ENCODE results near the gene SOX5.

DNA sequence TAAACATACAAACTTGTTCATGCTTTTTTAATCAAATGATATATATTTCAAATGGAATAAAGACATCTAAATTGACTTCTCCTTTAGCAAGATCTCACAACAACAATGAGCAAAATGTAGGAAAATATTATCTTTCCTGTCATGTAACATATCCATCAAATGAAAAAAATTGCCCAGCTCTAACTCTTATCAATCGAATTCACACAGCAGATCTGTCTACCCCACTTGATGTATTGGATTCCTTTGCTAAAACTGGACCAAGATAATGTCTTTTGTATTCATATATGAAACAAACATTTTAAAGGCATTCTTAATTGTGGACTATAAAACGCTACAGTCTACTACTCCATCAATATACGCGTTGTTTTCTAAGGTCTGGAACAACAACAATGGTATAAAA is 218.0 kb downstream of the SOX5 start:
- TF ChIP-seq SP1 (IDR thresholded peaks at IDR 0.05) (no peak), HDGF (IDR thresholded peaks at IDR 0.05; ENCODE audit: borderline replicate concordance) (no peak), ELF4 (IDR thresholded peaks at IDR 0.05) (no peak), TARDBP (IDR thresholded peaks at IDR 0.05) (no peak), SUZ12 (IDR thresholded peaks at IDR 0.05) (no peak)
- TF ChIP-seq, protein P1, sequence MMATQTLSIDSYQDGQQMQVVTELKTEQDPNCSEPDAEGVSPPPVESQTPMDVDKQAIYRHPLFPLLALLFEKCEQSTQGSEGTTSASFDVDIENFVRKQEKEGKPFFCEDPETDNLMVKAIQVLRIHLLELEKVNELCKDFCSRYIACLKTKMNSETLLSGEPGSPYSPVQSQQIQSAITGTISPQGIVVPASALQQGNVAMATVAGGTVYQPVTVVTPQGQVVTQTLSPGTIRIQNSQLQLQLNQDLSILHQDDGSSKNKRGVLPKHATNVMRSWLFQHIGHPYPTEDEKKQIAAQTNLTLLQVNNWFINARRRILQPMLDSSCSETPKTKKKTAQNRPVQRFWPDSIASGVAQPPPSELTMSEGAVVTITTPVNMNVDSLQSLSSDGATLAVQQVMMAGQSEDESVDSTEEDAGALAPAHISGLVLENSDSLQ (IDR thresholded peaks at IDR 0.05) = no peak
